ENCODE measurements around the gene SYT9.

GRCh38 chr11:7484645-7485044, 232.9 kb downstream of the SYT9 start:
- no peak for TF ChIP-seq CTCF (IDR thresholded peaks at IDR 0.05)
- no peak for TF ChIP-seq POLR2A (IDR thresholded peaks at IDR 0.05)
